ENCODE results near the gene UROS. TPM values are rescaled to one million over a fixed set of nuclear protein-coding genes. Genes with fewer than 3 reads are reported as not detected.

The UROS gene
- total RNA-seq, 1 donor from 2014 or later, result 45.3 TPM

- Mint-ChIP-seq H3K27ac (no peak overlapping the region), H3K4me3 (ENCODE audit: low read depth) (no peak overlapping the region), H3K27me3 (ENCODE audit: low read depth) (no peaks in the 10 kb centered on the region), H3K4me1 (ENCODE audit: low read depth) (peaks cover 14% of the 10 kb centered on the region), H3K36me3 (ENCODE audit: low read depth) (peaks cover 2% of the 10 kb centered on the region), H3K9me3 (no peaks in the 10 kb centered on the region)
- DNase-seq (ENCODE audit: low spot score), result no peak
- intact Hi-C loops (cut with micrococcal nuclease), result loop anchor here (5.0 kb wide), 1 partner anchor 903 kb away; no protein-coding TSS in a partner anchor
Observed at GRCh38 chr10:125820701-125821100, 2.4 kb downstream of the UROS start.

DNA sequence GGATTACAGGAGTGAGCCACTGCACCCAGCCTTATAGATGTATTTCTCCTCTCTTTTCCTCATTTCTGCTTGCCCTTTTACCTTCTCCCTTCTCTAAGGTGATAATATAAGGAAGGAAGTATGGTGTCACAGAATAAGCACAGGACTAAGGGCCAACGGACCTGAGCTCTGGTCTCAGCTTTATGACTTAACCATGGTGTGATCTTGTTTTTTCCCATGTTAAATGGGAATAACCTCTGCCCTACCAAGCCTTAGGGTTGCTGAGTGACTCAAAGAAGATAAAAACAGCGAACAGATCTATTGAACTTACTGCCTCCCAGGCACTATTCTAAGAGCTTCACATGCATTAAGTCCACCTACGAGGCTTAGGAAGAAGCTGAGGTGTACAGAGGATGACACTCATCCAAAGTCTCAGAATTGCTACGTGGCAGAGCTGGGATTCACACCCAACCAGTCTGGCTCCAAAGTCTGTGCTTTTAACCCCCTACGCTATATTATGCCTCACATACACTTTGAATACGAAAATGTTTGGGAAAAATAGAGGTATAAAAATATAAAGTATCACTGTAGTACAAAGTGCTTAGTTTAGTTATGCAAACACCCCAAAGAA lies 5.6 kb downstream of the UROS start:
- H3K27me3 Mint-ChIP-seq (ENCODE audit: low read depth), result no peaks in the 10 kb centered on the region
- intact Hi-C loops (cut with micrococcal nuclease), result no loop called here
- no peak for DNase-seq (ENCODE audit: low spot score)
- H3K4me3 Mint-ChIP-seq (ENCODE audit: low read depth), result no peak overlapping the region
- H3K4me1 Mint-ChIP-seq (ENCODE audit: low read depth), result peaks cover 13% of the 10 kb centered on the region
- peaks cover 24% of the 10 kb centered on the region for H3K36me3 Mint-ChIP-seq (ENCODE audit: low read depth)
- H3K27ac Mint-ChIP-seq, result no peak overlapping the region
- H3K9me3 Mint-ChIP-seq, result no peaks in the 10 kb centered on the region

DNA sequence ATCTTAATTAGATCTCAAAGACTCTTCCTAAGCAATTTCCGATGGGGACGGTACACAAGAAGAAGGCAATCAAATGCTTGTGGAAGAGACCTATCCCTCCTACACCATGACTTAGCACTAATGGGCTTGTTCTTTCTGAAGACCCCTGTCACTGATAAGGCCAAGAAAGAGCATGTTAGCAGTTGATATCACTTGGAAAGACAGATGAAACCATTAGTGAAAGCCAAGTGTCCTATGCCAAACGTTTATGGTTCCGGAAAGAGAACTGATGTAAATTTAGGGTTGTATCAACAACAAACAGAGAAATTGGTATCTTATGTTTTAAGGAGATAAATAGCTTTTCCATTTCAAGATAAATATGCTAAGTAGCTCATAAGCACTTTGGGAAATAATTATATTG lies 6.5 kb downstream of the UROS start:
- H3K36me3 Mint-ChIP-seq (ENCODE audit: low read depth), result peaks cover 28% of the 10 kb centered on the region
- H3K9me3 Mint-ChIP-seq, result no peaks in the 10 kb centered on the region
- intact Hi-C loops (cut with micrococcal nuclease), result no loop called here
- H3K4me3 Mint-ChIP-seq (ENCODE audit: low read depth), result no peak overlapping the region
- H3K27me3 Mint-ChIP-seq (ENCODE audit: low read depth), result no peaks in the 10 kb centered on the region
- peaks cover 8% of the 10 kb centered on the region for H3K4me1 Mint-ChIP-seq (ENCODE audit: low read depth)
- DNase-seq (ENCODE audit: low spot score), result no peak
- no peak overlapping the region for H3K27ac Mint-ChIP-seq

DNA sequence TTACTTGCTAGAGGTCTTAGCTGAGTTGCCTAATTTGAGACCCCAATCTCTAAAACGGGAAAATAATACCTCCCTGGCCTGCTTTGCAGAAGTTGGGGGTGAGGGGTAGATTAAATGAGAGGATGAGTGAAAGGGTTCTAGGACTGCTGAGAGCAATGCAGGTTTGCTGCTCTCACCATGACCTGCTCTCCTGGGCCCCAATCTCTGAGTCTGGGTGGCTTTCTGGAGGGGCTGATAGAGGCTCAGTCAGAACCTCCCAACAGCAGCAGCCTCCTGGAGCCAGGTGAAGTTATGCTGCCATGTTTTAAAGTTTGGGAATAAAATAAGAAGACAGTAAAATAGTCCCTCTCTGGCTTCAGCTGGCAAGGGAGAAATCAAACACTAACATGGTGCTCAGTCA lies 7.3 kb downstream of the UROS start:
- no peak overlapping the region for H3K27ac Mint-ChIP-seq
- H3K4me3 Mint-ChIP-seq (ENCODE audit: low read depth), result no peak overlapping the region
- H3K27me3 Mint-ChIP-seq (ENCODE audit: low read depth), result no peaks in the 10 kb centered on the region
- peaks cover 32% of the 10 kb centered on the region for H3K36me3 Mint-ChIP-seq (ENCODE audit: low read depth)
- no peaks in the 10 kb centered on the region for H3K9me3 Mint-ChIP-seq
- intact Hi-C loops (cut with micrococcal nuclease), result no loop called here
- DNase-seq (ENCODE audit: low spot score), result no peak
- peaks cover 3% of the 10 kb centered on the region for H3K4me1 Mint-ChIP-seq (ENCODE audit: low read depth)

DNA sequence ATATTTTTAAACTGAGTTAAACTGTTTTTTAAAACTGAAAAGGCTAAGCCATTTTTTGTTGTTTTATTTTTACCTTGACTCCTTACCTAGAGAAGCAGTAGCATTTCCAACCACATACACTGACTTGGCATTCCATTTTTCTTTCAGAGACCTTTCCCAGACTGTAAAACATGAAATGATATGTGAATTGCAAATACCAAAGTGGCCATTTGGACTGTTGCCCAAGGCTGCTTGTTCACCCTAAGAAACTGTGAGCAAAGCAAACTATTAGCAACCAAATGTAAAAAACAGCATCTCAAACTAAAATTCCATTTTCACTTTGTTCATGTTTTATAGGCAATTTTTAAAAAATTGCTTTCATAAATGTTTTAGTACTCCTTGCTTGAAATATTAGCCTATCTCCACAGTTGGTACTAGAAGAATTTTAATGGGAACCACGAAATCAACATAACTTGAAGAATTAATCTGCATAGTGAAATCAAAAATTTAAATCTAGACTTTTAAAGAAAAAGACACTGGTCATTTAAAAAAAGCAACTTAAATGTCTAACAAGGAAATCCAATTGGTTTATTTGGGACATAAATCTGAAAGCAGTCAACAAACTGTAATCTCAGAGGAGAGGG lies 10.8 kb downstream of the UROS start:
- Mint-ChIP-seq H3K9me3 (no peaks in the 10 kb centered on the region), H3K27me3 (ENCODE audit: low read depth) (no peaks in the 10 kb centered on the region), H3K36me3 (ENCODE audit: low read depth) (peaks cover 42% of the 10 kb centered on the region), H3K4me3 (ENCODE audit: low read depth) (no peak overlapping the region), H3K27ac (no peak overlapping the region), H3K4me1 (ENCODE audit: low read depth) (no peaks in the 10 kb centered on the region)
- intact Hi-C loops (cut with micrococcal nuclease), result no loop called here
- no peak for DNase-seq (ENCODE audit: low spot score)

- Mint-ChIP-seq H3K36me3 (ENCODE audit: low read depth) (peaks cover 52% of the 10 kb centered on the region), H3K4me3 (ENCODE audit: low read depth) (no peak overlapping the region), H3K9me3 (no peaks in the 10 kb centered on the region), H3K4me1 (ENCODE audit: low read depth) (no peaks in the 10 kb centered on the region), H3K27me3 (ENCODE audit: low read depth) (no peaks in the 10 kb centered on the region), H3K27ac (no peak overlapping the region)
- intact Hi-C loops (cut with micrococcal nuclease), result no loop called here
- DNase-seq (ENCODE audit: low spot score), result no peak
Observed at GRCh38 chr10:125811251-125811650, 11.8 kb downstream of the UROS start.

DNA sequence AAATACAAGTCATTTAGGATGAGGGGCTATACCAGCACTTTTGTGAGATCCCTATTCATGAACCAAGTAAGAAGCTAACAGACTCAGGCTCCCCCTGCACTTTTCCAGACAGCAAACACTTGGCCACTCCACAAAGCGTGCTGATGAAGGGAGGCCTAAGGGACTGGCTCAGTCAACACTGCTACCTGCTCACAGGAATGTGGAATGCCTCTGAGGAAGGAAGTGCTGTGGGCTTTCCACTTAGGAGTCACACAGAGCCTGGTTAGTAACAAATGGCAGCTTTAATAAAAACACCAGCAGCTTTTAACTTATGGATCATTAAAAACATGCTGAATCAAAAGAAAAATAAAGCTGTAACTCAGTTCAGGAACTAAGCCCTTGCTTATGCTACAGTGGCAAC lies 15.0 kb downstream of the UROS start:
- H3K4me3 Mint-ChIP-seq (ENCODE audit: low read depth), result no peak overlapping the region
- H3K4me1 Mint-ChIP-seq (ENCODE audit: low read depth), result no peaks in the 10 kb centered on the region
- H3K36me3 Mint-ChIP-seq (ENCODE audit: low read depth), result peaks cover 30% of the 10 kb centered on the region
- H3K9me3 Mint-ChIP-seq, result no peaks in the 10 kb centered on the region
- intact Hi-C loops (cut with micrococcal nuclease), result no loop called here
- no peak for DNase-seq (ENCODE audit: low spot score)
- H3K27ac Mint-ChIP-seq, result no peak overlapping the region
- H3K27me3 Mint-ChIP-seq (ENCODE audit: low read depth), result no peaks in the 10 kb centered on the region

GRCh38 chr10:125802739-125803138 lies 20.3 kb downstream of the UROS start:
- no peaks in the 10 kb centered on the region for H3K27me3 Mint-ChIP-seq (ENCODE audit: low read depth)
- H3K4me1 Mint-ChIP-seq (ENCODE audit: low read depth), result no peaks in the 10 kb centered on the region
- intact Hi-C loops (cut with micrococcal nuclease), result no loop called here
- peaks cover 15% of the 10 kb centered on the region for H3K36me3 Mint-ChIP-seq (ENCODE audit: low read depth)
- H3K9me3 Mint-ChIP-seq, result no peaks in the 10 kb centered on the region
- no peak overlapping the region for H3K4me3 Mint-ChIP-seq (ENCODE audit: low read depth)
- H3K27ac Mint-ChIP-seq, result no peak overlapping the region
- DNase-seq (ENCODE audit: low spot score), result no peak

GRCh38 chr10:125802131-125802530 lies 20.9 kb downstream of the UROS start:
- Mint-ChIP-seq H3K9me3 (no peaks in the 10 kb centered on the region), H3K27me3 (ENCODE audit: low read depth) (no peaks in the 10 kb centered on the region), H3K36me3 (ENCODE audit: low read depth) (peaks cover 13% of the 10 kb centered on the region), H3K4me1 (ENCODE audit: low read depth) (no peaks in the 10 kb centered on the region), H3K4me3 (ENCODE audit: low read depth) (no peak overlapping the region), H3K27ac (no peak overlapping the region)
- DNase-seq (ENCODE audit: low spot score), result no peak
- intact Hi-C loops (cut with micrococcal nuclease), result no loop called here

- Mint-ChIP-seq H3K4me3 (ENCODE audit: low read depth) (no peak overlapping the region), H3K36me3 (ENCODE audit: low read depth) (peaks cover 8% of the 10 kb centered on the region), H3K4me1 (ENCODE audit: low read depth) (no peaks in the 10 kb centered on the region), H3K27me3 (ENCODE audit: low read depth) (no peaks in the 10 kb centered on the region), H3K9me3 (no peaks in the 10 kb centered on the region), H3K27ac (no peak overlapping the region)
- intact Hi-C loops (cut with micrococcal nuclease), result no loop called here
- DNase-seq (ENCODE audit: low spot score), result no peak
Observed at GRCh38 chr10:125801574-125801973, 21.5 kb downstream of the UROS start.

- H3K27me3 Mint-ChIP-seq (ENCODE audit: low read depth), result no peaks in the 10 kb centered on the region
- no peak overlapping the region for H3K27ac Mint-ChIP-seq
- H3K36me3 Mint-ChIP-seq (ENCODE audit: low read depth), result peaks cover 3% of the 10 kb centered on the region
- intact Hi-C loops (cut with micrococcal nuclease), result no loop called here
- H3K4me1 Mint-ChIP-seq (ENCODE audit: low read depth), result no peaks in the 10 kb centered on the region
- no peak overlapping the region for H3K4me3 Mint-ChIP-seq (ENCODE audit: low read depth)
- no peaks in the 10 kb centered on the region for H3K9me3 Mint-ChIP-seq
- DNase-seq (ENCODE audit: low spot score), result no peak
Observed at GRCh38 chr10:125799451-125800182, 23.4 kb downstream of the UROS start.

DNA sequence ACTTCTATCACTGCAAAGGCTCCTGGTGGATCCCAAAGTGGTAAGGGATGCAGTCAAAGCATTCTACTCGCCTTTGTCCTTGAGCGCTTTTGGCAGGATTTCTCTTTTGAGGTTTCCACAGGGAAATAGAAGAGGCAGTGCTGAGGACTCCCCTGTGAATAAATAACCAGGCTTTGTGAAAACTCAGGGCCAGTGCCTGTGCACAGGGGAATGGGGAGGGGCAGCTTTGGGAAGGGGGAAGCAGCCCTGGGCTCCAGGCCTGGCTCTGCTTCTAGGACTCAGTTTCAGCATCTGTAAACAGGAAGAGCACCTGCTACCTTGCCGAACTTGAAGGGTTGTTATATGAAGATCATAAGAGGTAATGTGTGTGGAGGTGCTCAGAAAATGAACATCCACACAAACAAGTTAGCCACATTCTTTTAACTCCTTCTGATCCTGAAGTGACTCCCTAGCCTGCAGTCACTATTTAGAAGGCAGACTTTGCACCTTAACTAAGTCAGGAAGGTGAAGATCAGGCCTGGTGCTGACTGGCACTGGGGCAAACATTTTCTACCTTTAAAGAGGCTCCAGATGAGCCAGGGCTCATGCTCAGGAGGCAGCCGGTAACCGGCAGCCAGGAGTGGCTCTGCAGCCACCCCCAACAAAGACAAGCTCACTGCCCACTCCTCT lies 24.9 kb downstream of the UROS start:
- Mint-ChIP-seq H3K4me3 (ENCODE audit: low read depth) (no peak overlapping the region), H3K4me1 (ENCODE audit: low read depth) (no peaks in the 10 kb centered on the region), H3K36me3 (ENCODE audit: low read depth) (peaks cover 10% of the 10 kb centered on the region), H3K27me3 (ENCODE audit: low read depth) (no peaks in the 10 kb centered on the region), H3K9me3 (no peaks in the 10 kb centered on the region), H3K27ac (no peak overlapping the region)
- intact Hi-C loops (cut with micrococcal nuclease), result no loop called here
- no peak for DNase-seq (ENCODE audit: low spot score)

DNA sequence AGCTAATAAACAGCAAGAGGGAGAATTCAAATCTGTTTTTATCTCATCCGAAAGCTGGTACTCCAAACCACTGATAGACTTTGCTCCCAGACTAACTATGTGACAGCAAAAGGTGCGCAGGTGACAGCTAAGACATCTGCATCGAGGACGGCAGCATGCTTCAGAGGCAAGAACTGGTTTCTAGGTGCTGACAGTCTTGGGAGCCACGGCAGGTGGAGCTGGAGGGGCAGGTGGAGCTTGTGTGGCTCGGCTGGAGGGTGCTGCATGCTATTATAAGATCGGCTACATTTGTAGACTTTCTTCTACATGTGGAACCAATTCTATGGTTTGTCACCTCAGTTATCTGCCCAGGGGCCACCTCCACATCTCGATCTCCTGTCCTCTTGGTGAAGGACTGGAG lies 25.6 kb downstream of the UROS start:
- no peaks in the 10 kb centered on the region for H3K27me3 Mint-ChIP-seq (ENCODE audit: low read depth)
- H3K36me3 Mint-ChIP-seq (ENCODE audit: low read depth), result peaks cover 9% of the 10 kb centered on the region
- no peak overlapping the region for H3K4me3 Mint-ChIP-seq (ENCODE audit: low read depth)
- intact Hi-C loops (cut with micrococcal nuclease), result no loop called here
- H3K9me3 Mint-ChIP-seq, result no peaks in the 10 kb centered on the region
- no peaks in the 10 kb centered on the region for H3K4me1 Mint-ChIP-seq (ENCODE audit: low read depth)
- no peak overlapping the region for H3K27ac Mint-ChIP-seq
- DNase-seq (ENCODE audit: low spot score), result no peak

Data from activated T-helper 2 cell treated with anti-CD3 and anti-CD28 coated beads, Interferon-gamma antibody, Interleukin-2, Interleukin-4, amounts not matched to agents 10 μg/mL and 5 μg/mL and 100 μg/mL, durations not matched to agents 14 hours and 24 hours and 36 hours (primary cell).